Mucosa of rectum (tissue), 2 donors: ENCODE measurements around the gene TRPM8.

Source experiments
- H3K27ac ChIP-seq, 2 donors: one replicate each; pipeline ENCODE4 v1.7.0; 2013; ENCODE audit warnings: inconsistent platforms in 2 of 2, low read depth in 2 of 2, low read length in 2 of 2
- H3K27me3 ChIP-seq, 2 donors: one replicate each; pipeline ENCODE4 v1.7.0; 2013; ENCODE audit warnings: low read length in 2 of 2; ENCODE audit not compliant: control insufficient read depth in 2 of 2, insufficient read depth in 2 of 2
- H3K36me3 ChIP-seq, 2 donors: one replicate each; pipeline ENCODE4 v1.7.0; 2013; ENCODE audit warnings: low read length in 2 of 2; ENCODE audit not compliant: control insufficient read depth in 2 of 2, insufficient read depth in 2 of 2
- H3K4me1 ChIP-seq, 2 donors: one replicate each; pipeline ENCODE4 v1.7.0; 2013; ENCODE audit warnings: low read length in 2 of 2, mild to moderate bottlenecking in 1 of 2; ENCODE audit not compliant: control insufficient read depth in 2 of 2, insufficient read depth in 2 of 2
- H3K4me3 ChIP-seq, 2 donors: one replicate each; pipeline ENCODE4 v1.7.0; 2013; ENCODE audit warnings: low read length in 2 of 2
- H3K9ac ChIP-seq, 2 donors: one replicate each; pipeline ENCODE4 v1.7.0; 2013; ENCODE audit warnings: low read length in 2 of 2, low read depth in 1 of 2, mild to moderate bottlenecking in 1 of 2
- H3K9me3 ChIP-seq, 2 donors: one replicate each; pipeline ENCODE4 v1.7.0; 2013; ENCODE audit warnings: low read length in 2 of 2; ENCODE audit not compliant: control insufficient read depth in 2 of 2
- donor health status: healthy.
- donor health status: Normal muscosa, but diverticular disease.

The TRPM8 gene

DNA sequence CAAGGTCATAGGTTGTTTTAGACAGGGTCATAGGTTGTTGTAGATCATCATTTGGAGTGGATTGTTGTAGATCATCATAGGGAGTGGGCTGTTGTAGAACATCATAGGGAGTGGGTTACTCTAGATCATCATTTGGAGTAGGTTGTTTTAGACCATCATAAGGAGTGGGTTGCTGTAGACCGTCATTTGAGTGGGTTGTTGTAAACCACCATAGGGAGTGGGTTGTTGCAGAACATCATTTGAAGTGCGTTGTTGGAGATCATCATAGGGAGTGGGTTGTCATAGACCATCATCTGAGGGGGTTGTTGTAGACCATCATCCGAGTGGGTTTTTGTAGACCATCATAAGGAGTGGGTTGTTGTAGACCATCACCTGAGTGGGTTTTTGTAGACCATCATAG, 9.5 kb upstream of the TRPM8 start:
- H3K9me3 ChIP-seq = no peaks in the 10 kb centered on the region

DNA sequence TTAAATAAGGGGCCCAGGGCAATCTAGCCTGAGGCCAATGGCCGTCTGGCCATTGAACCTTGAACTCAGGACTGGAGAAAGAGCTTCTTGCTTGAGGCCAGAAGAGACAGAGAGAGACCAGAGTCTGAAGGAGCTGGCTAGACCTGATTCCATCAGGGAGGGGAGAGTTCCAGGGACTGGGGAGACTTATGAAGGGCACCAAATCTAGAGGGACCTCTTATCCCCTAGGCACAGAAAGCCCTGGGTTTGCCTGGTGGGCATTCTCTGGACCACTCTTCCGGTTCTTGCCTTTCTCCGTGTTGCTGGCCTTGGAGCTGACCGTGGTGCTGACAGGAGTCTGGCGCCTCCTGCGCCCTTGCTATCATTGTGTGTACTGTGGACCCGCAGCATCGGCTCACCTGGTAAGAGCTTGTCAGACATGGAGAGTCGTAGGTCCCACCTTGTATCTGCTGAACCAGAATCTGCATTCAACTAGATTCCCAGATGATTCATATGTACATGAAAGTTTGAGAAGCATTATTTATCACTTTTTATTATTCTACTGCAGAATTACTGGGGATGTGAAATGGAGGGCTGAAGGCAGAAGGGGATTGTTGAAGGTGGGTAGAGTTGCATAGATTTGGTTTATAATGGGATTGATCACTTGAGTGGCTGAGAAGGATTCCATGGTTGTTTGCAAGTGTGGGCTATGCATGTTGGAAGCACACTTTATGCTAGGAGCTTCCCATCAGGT, 4.3 kb upstream of the TRPM8 start:
- H3K27ac ChIP-seq = no peak overlapping the region
- no peak overlapping the region for H3K9ac ChIP-seq
- no peaks in the 10 kb centered on the region for H3K9me3 ChIP-seq
- no peak overlapping the region for H3K4me3 ChIP-seq
- H3K36me3 ChIP-seq = no peaks in the 10 kb centered on the region
- peaks cover 3 to 5% of the 10 kb centered on the region in 2 donors for H3K27me3 ChIP-seq
- no peaks in the 10 kb centered on the region for H3K4me1 ChIP-seq

More for the DNA sequence above, 9.5 kb upstream of the TRPM8 start:
- Histone ChIP-seq H3K36me3 (no peaks in the 10 kb centered on the region), H3K27ac (no peak overlapping the region), H3K4me3 (no peak overlapping the region), H3K4me1 (no peaks in the 10 kb centered on the region), H3K27me3 (peaks cover 0 to 5% of the 10 kb centered on the region in 2 donors), H3K9ac (no peak overlapping the region)

DNA sequence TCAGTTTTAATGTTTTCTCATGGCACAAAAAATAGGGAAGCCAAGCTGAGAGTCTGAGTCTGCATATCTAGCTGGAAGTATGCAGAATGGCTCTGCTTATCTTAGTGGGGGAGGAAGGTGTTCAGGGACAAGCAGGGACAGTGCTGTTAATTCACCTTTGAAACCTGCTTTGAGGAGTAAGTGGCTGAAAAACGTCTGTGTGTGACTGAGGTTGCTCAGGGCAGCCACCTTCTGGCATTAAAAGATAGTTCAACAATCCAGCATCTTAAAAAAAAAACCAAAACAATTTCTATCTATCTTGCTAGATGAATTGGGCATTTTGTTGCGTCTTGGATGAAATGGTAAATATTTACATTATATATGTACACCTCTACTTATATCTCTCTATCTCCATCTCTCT, 2.0 kb upstream of the TRPM8 start:
- H3K9ac ChIP-seq = no peak overlapping the region
- H3K27me3 ChIP-seq = peaks cover 3 to 5% of the 10 kb centered on the region in 2 donors
- no peaks in the 10 kb centered on the region for H3K9me3 ChIP-seq
- H3K4me1 ChIP-seq = no peaks in the 10 kb centered on the region
- no peaks in the 10 kb centered on the region for H3K36me3 ChIP-seq
- no peak overlapping the region for H3K4me3 ChIP-seq
- no peak overlapping the region for H3K27ac ChIP-seq

DNA sequence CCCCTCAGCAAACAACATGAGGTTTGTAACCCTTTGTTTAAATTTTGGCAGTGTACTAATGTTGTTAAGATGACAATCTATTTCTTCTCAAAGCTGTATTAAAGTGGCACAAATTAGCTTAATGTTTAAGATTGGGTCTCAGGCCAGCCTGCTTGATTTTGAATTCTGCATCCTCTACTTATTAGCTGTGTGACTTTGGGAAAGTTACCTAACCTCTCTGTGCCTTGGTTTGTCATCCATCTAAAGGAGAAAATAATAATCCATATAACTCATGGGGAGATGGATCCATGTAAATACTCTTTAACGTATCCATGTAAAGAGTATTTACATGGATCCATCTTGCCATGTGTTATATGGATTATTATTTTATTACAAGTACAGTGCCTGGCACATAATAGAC, 2.1 kb downstream of the TRPM8 start:
- peaks cover 5 to 8% of the 10 kb centered on the region in 2 donors for H3K27me3 ChIP-seq
- no peak overlapping the region for H3K9ac ChIP-seq
- H3K9me3 ChIP-seq = no peaks in the 10 kb centered on the region
- no peak overlapping the region for H3K27ac ChIP-seq
- no peaks in the 10 kb centered on the region for H3K4me1 ChIP-seq
- no peaks in the 10 kb centered on the region for H3K36me3 ChIP-seq
- no peak overlapping the region for H3K4me3 ChIP-seq

DNA sequence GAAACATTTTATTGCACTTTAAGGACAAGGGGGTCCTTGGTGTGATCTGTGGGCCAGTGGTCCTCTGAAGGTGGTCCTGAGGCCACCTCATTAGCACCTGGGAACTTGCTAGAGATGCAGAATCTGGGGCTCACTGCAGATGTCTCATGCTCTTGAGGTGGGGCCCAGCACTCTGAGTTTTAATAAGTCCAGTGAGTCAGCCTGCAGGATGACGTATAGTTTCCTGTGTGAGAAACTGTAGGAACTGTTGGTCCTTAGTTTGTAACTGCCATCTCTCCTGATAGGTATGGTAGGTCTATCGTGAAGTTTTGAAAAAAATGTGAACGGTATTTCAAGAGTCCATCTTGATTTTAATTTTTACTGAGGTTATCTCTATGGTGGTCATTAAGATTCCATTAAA, 2.8 kb downstream of the TRPM8 start:
- H3K4me1 ChIP-seq = no peaks in the 10 kb centered on the region
- no peak overlapping the region for H3K9ac ChIP-seq
- H3K27ac ChIP-seq = no peak overlapping the region
- H3K4me3 ChIP-seq = no peak overlapping the region
- H3K36me3 ChIP-seq = no peaks in the 10 kb centered on the region
- no peaks in the 10 kb centered on the region for H3K9me3 ChIP-seq
- peaks cover 5 to 8% of the 10 kb centered on the region in 2 donors for H3K27me3 ChIP-seq

DNA sequence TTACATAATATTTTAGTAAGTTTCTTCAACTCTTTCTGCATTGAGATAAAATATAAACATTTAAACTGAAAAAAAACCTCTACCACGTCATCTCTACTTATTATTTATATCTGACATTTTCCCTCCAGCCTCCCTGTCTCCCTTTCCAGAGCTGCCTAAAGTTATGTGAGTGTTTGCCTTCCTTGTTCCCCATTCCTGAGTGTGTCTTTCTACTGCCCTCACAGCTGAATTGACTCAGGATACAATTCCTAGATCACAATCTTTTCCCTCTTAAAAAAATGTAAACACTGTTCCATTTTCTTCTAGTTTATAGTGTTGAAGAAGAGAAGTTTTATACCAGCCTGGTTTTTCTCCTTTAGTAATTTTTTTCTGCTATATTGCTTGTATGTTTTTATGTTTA, 5.3 kb downstream of the TRPM8 start:
- H3K36me3 ChIP-seq = no peaks in the 10 kb centered on the region

DNA sequence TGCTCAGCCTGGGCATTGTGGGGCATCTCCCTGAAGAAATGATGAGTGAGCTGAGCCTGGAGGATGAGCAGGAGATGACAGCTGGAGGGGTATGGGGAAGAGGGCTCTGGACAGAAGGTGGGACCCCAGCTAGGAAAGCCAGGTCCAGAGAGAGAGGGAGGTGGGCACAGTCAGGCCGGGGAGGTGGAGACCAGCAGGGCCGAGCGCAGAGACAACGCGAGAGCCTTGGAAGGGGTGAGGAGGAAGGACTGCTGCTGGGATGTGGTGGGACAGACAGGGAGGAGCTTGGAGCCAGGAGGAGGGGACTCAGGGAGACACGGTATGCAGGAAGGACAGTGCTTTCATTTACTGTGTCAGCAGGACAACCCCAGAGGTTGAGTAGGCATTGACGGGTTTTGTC, 8.2 kb downstream of the TRPM8 start:
- no peaks in the 10 kb centered on the region for H3K4me1 ChIP-seq
- H3K9me3 ChIP-seq = no peaks in the 10 kb centered on the region
- no peak overlapping the region for H3K4me3 ChIP-seq

More for the DNA sequence above, 5.3 kb downstream of the TRPM8 start:
- Histone ChIP-seq H3K9me3 (no peaks in the 10 kb centered on the region), H3K27ac (no peak overlapping the region), H3K27me3 (peaks cover 3 to 5% of the 10 kb centered on the region in 2 donors), H3K4me3 (no peak overlapping the region), H3K9ac (no peak overlapping the region), H3K4me1 (no peaks in the 10 kb centered on the region)

DNA sequence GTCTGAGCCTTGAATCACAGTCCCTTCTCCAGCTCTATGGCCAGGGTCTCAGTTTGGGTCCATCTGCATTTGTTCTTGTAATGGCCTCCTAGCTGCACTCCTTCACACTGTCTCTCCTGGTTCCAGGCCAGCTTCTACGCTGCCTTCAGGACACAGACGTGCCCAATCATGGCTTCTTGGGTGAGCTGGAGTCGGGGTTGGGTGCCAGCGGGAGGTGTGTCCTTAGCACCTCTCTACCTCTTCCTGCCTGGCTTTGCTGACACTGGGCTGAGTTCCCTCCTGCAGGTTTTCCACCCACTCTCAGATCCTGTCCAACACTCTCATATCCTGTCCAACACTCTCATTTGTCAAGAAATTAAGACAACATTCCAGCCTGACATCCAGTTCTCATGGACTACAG, 9.6 kb downstream of the TRPM8 start:
- no peak overlapping the region for H3K9ac ChIP-seq
- no peak overlapping the region for H3K4me3 ChIP-seq
- no peaks in the 10 kb centered on the region for H3K36me3 ChIP-seq
- no peak overlapping the region for H3K27ac ChIP-seq
- H3K9me3 ChIP-seq = no peaks in the 10 kb centered on the region
- peaks cover 3 to 5% of the 10 kb centered on the region in 2 donors for H3K27me3 ChIP-seq
- no peaks in the 10 kb centered on the region for H3K4me1 ChIP-seq

More for the DNA sequence above, 8.2 kb downstream of the TRPM8 start:
- H3K9ac ChIP-seq = no peak overlapping the region
- H3K27me3 ChIP-seq = peaks cover 3 to 5% of the 10 kb centered on the region in 2 donors
- no peak overlapping the region for H3K27ac ChIP-seq
- no peaks in the 10 kb centered on the region for H3K36me3 ChIP-seq

DNA sequence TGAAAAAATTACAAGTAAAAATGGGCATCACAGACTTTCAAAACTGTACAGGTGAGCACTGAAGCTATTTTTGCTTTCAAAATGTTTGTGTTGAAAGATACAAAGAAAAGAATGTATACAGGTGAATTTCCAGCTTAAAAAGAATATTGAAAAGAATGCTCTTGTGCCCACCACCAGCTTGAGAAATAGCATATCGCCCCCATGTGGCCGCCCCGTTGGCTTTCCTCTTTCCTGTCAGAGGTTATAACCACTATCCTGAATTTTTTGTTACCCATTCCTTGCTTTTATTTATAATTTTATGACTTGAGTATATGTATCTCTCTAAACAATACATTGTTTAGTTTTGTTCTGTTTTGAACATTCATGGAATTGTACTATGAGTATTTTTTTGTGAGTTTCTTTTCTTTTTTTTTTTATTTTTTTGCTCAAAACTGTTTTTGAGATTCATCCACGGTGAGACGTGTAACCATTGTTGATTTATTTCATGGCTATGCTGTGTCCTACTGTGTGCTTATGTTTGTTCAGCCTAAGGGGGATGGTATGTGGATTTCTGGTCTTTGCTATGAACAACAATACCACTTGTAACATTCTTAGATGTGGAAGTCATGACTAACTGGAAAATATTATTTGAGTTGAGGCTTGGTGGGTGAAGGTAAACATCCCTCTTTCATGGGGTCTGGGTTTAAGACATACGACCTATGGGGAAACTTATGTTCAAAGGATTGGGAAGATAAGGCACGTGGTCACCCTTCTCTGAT, 11.6 kb downstream of the TRPM8 start:
- Histone ChIP-seq H3K9me3 (peaks cover 0 to 2% of the 10 kb centered on the region in 2 donors), H3K27me3 (peaks cover 0 to 4% of the 10 kb centered on the region in 2 donors), H3K27ac (no peak overlapping the region), H3K4me3 (no peak overlapping the region), H3K4me1 (no peaks in the 10 kb centered on the region), H3K9ac (no peak overlapping the region), H3K36me3 (no peaks in the 10 kb centered on the region)

DNA sequence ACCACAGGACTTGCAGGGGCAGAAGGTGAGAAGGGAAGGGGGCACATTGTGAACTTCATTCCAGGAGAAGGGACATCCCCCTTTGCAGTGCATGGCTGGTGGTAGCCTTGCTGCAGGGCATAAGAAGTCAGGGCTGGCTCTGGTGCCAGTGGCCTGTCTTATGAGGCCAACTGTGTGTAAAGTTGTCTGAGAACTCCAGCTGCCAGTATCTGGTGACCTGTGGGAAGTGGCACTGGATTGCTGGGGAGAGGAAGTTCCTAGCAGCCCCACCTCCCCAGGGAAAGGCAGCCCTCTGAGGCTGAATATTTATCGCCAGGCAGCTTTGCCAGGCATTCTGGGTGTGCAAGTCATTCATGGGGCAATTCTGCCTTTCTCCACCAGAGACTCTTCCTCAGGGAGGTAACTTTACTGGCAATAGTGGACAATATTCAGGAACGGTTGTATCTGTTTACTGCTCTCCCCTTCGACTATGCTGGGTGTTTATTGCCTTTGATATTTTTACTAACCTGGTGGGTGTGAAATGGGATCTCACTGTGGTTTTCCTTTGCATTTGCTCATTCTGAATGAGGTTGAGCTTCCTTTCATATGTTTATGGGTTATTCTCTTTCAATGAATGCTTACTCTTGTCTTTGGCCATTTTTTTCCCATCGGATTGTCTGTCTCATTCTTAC, 12.3 kb downstream of the TRPM8 start:
- H3K27me3 ChIP-seq = no peaks in the 10 kb centered on the region
- no peaks in the 10 kb centered on the region for H3K36me3 ChIP-seq
- H3K27ac ChIP-seq = no peak overlapping the region
- no peaks in the 10 kb centered on the region for H3K4me1 ChIP-seq
- H3K4me3 ChIP-seq = no peak overlapping the region
- peaks cover 0 to 2% of the 10 kb centered on the region in 2 donors for H3K9me3 ChIP-seq
- no peak overlapping the region for H3K9ac ChIP-seq
